ENCODE results near the gene ADAMTS8. TPM values are rescaled to one million over a fixed set of nuclear protein-coding genes. Genes with fewer than 3 reads are reported as not detected.

Gene ADAMTS8
- total RNA-seq, 1 donor: 2.6 TPM

DNA sequence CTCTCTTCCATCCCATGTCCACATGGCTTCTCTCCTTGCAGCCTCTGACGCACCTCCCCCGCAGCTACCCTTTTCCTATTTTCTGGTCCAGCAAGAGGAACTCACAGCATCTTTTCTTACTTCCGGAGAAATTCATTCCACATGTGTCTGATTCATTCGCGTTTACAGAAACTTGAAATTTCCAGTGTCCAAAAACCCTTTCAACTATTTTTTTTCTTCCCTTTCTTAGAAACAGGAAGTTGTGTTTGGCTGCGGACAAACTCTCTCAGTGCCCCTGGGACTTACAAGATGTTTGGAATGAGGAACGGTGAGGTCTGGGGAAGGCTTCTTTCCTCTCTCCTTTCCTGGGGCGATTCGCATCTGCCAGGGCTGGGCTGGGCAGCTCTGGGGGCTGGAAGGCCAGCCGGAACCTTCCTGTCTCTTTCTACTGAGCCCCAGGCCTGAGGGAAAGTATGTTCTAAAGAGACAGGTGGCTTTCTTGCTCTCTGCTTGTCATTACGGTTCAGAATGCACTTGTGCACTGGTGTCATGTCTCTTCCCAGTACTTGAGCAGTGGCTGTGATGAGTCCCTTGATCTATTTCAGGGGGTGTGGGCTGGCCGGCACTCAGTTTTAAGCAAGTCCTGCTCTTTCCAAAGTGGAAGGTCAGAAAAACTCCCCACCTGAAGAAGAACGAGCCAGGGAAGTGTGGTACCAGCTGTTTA, 27.5 kb downstream of the ADAMTS8 start:
- TF ChIP-seq, protein P1, sequence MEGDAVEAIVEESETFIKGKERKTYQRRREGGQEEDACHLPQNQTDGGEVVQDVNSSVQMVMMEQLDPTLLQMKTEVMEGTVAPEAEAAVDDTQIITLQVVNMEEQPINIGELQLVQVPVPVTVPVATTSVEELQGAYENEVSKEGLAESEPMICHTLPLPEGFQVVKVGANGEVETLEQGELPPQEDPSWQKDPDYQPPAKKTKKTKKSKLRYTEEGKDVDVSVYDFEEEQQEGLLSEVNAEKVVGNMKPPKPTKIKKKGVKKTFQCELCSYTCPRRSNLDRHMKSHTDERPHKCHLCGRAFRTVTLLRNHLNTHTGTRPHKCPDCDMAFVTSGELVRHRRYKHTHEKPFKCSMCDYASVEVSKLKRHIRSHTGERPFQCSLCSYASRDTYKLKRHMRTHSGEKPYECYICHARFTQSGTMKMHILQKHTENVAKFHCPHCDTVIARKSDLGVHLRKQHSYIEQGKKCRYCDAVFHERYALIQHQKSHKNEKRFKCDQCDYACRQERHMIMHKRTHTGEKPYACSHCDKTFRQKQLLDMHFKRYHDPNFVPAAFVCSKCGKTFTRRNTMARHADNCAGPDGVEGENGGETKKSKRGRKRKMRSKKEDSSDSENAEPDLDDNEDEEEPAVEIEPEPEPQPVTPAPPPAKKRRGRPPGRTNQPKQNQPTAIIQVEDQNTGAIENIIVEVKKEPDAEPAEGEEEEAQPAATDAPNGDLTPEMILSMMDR (IDR thresholded peaks at IDR 0.05; ENCODE audit: insufficient read depth, low read length): no peak
- DNase-seq (ENCODE audit: low read depth): peak; percentile 97
- no peak overlapping the region for H3K4me3 ChIP-seq (ENCODE audit: low read depth, low read length)

DNA sequence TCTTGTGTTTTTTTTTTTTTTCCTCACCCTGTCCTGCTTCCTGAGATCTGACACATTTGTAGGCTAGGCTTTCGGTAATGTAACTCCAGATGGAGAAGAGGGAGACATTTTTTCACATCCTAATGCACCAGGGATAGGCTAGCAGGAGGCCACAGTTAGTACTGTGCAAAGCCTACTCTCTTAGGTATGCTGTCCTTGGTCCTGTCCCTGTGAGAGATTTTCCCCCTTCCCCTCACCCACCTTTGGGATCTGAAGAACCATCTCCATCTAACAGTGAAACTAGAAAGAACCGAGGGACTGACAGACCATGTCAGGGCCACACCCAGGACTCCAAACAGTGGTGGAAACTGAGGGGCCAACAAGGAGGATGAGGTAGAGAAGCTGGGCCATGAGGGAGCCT, 29.2 kb downstream of the ADAMTS8 start:
- no peak overlapping the region for H3K4me3 ChIP-seq (ENCODE audit: low read depth, low read length)

DNA sequence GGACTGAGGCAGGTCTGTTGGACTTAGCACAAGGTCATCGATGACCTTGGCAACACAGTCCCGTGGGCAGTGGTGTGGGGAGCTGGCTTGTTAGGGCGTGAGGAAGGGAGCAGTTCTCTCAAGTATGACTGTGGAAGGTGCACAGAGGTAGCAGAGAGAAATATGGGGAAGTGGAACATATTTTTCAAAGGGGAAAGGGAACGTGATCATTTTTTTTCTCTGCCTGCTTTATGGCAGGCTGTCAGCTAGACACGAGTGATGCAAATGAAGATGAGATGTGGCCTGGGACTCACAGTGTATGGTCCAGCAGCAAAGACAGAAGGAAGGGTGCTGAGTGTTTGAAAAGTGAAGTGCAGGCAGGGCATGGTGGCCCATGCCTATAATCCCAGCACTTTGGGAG, 30.6 kb downstream of the ADAMTS8 start:
- DNase-seq (ENCODE audit: low read depth): no peak
- H3K4me3 ChIP-seq (ENCODE audit: low read depth, low read length): no peak overlapping the region
- TF ChIP-seq, protein P1 (IDR thresholded peaks at IDR 0.05; ENCODE audit: insufficient read depth, low read length): no peak

More for the DNA sequence above, 29.2 kb downstream of the ADAMTS8 start:
- DNase-seq (ENCODE audit: low read depth): no peak
- TF ChIP-seq, protein P1 (IDR thresholded peaks at IDR 0.05; ENCODE audit: insufficient read depth, low read length): no peak

DNA sequence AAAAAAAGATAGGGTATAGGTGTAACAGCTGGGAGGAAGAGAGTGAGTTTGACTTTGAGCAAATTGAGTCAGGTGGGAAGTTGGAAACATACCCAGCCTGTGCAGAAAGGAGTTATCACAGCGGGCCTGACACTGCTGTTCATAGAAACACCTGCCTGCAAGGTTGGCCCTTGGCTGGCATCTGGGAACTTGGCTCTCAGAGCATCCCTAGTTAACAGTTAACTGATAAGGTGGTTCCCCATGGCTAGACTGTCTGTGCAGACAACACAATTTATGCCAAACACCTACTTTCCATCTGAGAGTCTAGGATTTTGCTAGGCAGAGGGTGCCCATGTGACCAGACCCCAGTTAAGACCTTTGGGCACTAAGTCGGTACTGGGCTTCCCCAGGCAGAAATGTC, 31.4 kb downstream of the ADAMTS8 start:
- TF ChIP-seq, protein P1 (IDR thresholded peaks at IDR 0.05; ENCODE audit: insufficient read depth, low read length): no peak
- no peak overlapping the region for H3K4me3 ChIP-seq (ENCODE audit: low read depth, low read length)
- DNase-seq (ENCODE audit: low read depth): no peak

DNA sequence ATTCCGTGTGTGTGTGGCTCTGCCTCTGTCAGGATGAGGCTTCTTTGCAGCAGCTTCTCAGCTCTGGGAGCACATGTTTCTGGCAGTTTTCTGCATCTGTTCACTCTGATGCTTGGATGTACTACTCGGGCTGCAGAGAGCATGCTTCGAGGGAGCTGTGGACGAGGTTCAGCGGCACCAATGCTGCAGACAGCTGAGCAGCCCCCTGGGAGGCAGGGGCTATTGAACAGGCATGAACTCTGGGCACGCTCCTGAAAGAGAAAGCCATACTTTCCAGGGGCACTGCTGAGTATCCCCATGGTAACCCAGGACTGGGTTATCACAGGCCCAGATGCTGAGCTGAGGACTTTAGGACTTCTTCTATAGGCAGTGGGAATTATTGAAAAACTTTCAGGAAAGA, 33.8 kb downstream of the ADAMTS8 start:
- no peak for DNase-seq (ENCODE audit: low read depth)
- TF ChIP-seq, protein P1 (IDR thresholded peaks at IDR 0.05; ENCODE audit: insufficient read depth, low read length): no peak
- H3K4me3 ChIP-seq (ENCODE audit: low read depth, low read length): no peak overlapping the region

DNA sequence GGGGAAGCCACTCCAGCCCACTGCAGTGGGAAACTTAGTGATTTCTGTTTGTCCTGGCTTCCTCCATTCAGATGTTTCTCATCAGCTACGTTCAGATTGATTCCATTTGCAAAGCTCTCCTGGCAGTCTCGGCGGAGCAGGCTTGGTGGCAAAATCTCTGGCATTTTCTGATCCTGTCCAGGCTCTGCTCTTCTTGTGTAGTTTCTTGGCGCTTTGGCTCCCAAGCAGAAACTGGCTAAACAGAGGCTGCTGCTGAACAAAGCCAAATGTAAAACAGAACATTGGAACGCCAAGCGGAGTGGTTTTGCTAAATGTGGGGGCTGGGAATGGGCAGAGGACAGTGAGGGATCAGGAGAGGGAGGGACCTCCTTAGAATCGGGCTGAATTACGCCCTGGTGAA, 36.7 kb downstream of the ADAMTS8 start:
- TF ChIP-seq, protein P1 (IDR thresholded peaks at IDR 0.05; ENCODE audit: insufficient read depth, low read length): no peak
- H3K4me3 ChIP-seq (ENCODE audit: low read depth, low read length): no peak overlapping the region
- peak; percentile 56 for DNase-seq (ENCODE audit: low read depth)
